ENCODE data around the gene PCDHGB7.
"Not testable (repeated sequence)": the region's sequence is repeated elsewhere in the genome, so short reads cannot be mapped to it uniquely, and the experiment has no call there.

The PCDHGB7 gene

GRCh38 chr5:141383345-141383744, 34.1 kb upstream of the PCDHGB7 start:
- H3K9ac ChIP-seq (ENCODE audit: low read length): no peak overlapping the region

GRCh38 chr5:141384471-141385267, 32.8 kb upstream of the PCDHGB7 start:
- H2AFZ ChIP-seq (ENCODE audit: low read depth, low read length): no peak overlapping the region
- H3K4me3 ChIP-seq (ENCODE audit: insufficient read depth in 1 of 2, low read depth in 1 of 2, low read length in 2 of 2): no peak overlapping the region
- 92% methylated on average over 40 of the region's 43 CpGs for WGBS
- H2AK5ac ChIP-seq (ENCODE audit: low read length, severe bottlenecking): no peak overlapping the region
- no peak overlapping the region for H2BK15ac ChIP-seq (ENCODE audit: low read depth, poor library complexity, severe bottlenecking)
- H3K18ac ChIP-seq (ENCODE audit: low read depth in 1 of 2, low read length in 2 of 2): no peak overlapping the region
- no peak overlapping the region for H3K4me2 ChIP-seq (ENCODE audit: low read length, poor library complexity, severe bottlenecking)
- H2BK120ac ChIP-seq (ENCODE audit: low read depth, low read length): no peak overlapping the region
- no peak overlapping the region for H3K23ac ChIP-seq (ENCODE audit: low read length in 2 of 2)
- no peak overlapping the region for H3K4ac ChIP-seq (ENCODE audit: low read depth in 1 of 2, low read length in 2 of 2)
- no peak overlapping the region for H4K8ac ChIP-seq (ENCODE audit: low read length)
- no peak overlapping the region for H3K9ac ChIP-seq (ENCODE audit: low read length)
- H3K4me1 ChIP-seq (ENCODE audit: control insufficient read depth, insufficient read depth, low read depth, low read length): peaks cover 2% of the 10 kb centered on the region
- no peak for DNase-seq
- no peak overlapping the region for H3K14ac ChIP-seq (ENCODE audit: low read length in 2 of 2)
- no peak overlapping the region for H4K91ac ChIP-seq (ENCODE audit: low read length)
- H3K36me3 ChIP-seq (ENCODE audit: control insufficient read depth in 1 of 2, insufficient read depth in 2 of 2, low read depth in 1 of 2, low read length in 2 of 2): peaks cover 0 to 8% of the 10 kb centered on the region in 2 experiments
- peaks cover 44% of the 10 kb centered on the region for H3K9me3 ChIP-seq (ENCODE audit: control insufficient read depth, low read length)
- H3K27ac ChIP-seq (ENCODE audit: low read length, poor library complexity, severe bottlenecking): no peak overlapping the region
- peaks cover 7% of the 10 kb centered on the region for H3K79me1 ChIP-seq (replicated peaks; ENCODE audit: low read length, poor library complexity, severe bottlenecking)
- H2BK5ac ChIP-seq (ENCODE audit: low read depth, low read length, poor library complexity, severe bottlenecking): no peak overlapping the region
- H2BK12ac ChIP-seq (ENCODE audit: low read length in 2 of 2): no peak overlapping the region
- H3K27me3 ChIP-seq (ENCODE audit: control insufficient read depth in 1 of 2, insufficient read depth in 1 of 2, low read length in 2 of 2): no peaks in the 10 kb centered on the region

More at GRCh38 chr5:141383345-141383744, 34.1 kb upstream of the PCDHGB7 start:
- Histone ChIP-seq H2BK12ac (ENCODE audit: low read length in 2 of 2) (no peak overlapping the region), H2BK15ac (ENCODE audit: low read depth, poor library complexity, severe bottlenecking) (no peak overlapping the region), H3K27me3 (ENCODE audit: control insufficient read depth in 1 of 2, insufficient read depth in 1 of 2, low read length in 2 of 2) (no peaks in the 10 kb centered on the region), H3K18ac (ENCODE audit: low read depth in 1 of 2, low read length in 2 of 2) (no peak overlapping the region), H2BK5ac (ENCODE audit: low read depth, low read length, poor library complexity, severe bottlenecking) (no peak overlapping the region), H2BK120ac (ENCODE audit: low read depth, low read length) (no peak overlapping the region), H3K27ac (ENCODE audit: low read length, poor library complexity, severe bottlenecking) (no peak overlapping the region), H4K91ac (ENCODE audit: low read length) (no peak overlapping the region), H3K4ac (ENCODE audit: low read depth in 1 of 2, low read length in 2 of 2) (no peak overlapping the region), H3K79me1 (replicated peaks; ENCODE audit: low read length, poor library complexity, severe bottlenecking) (peaks cover 2% of the 10 kb centered on the region), H3K9me3 (ENCODE audit: control insufficient read depth, low read length) (peaks cover 33% of the 10 kb centered on the region), H3K36me3 (ENCODE audit: control insufficient read depth in 1 of 2, insufficient read depth in 2 of 2, low read depth in 1 of 2, low read length in 2 of 2) (no peaks in the 10 kb centered on the region), H3K14ac (ENCODE audit: low read length in 2 of 2) (no peak overlapping the region), H3K4me2 (ENCODE audit: low read length, poor library complexity, severe bottlenecking) (no peak overlapping the region), H3K4me1 (ENCODE audit: control insufficient read depth, insufficient read depth, low read depth, low read length) (no peaks in the 10 kb centered on the region), H3K4me3 (ENCODE audit: insufficient read depth in 1 of 2, low read depth in 1 of 2, low read length in 2 of 2) (peak overlapping the region in 1 of 2 experiments; percentile 77), H3K23ac (ENCODE audit: low read length in 2 of 2) (no peak overlapping the region), H2AFZ (ENCODE audit: low read depth, low read length) (no peak overlapping the region), H4K8ac (ENCODE audit: low read length) (no peak overlapping the region), H2AK5ac (ENCODE audit: low read length, severe bottlenecking) (no peak overlapping the region)
- no peak for DNase-seq
- WGBS: 96% methylated on average over 20 of the region's 21 CpGs

GRCh38 chr5:141387557-141388311, 29.7 kb upstream of the PCDHGB7 start, which contains the start of gene PCDHGB4:
TSS of gene PCDHGB4 (plus strand) at chr5:141387698. CDS start at chr5:141387885, 187 bp downstream.
- H3K27me3 ChIP-seq (ENCODE audit: control insufficient read depth in 1 of 2, insufficient read depth in 1 of 2, low read length in 2 of 2); H2BK12ac ChIP-seq (ENCODE audit: low read length in 2 of 2); H3K23ac ChIP-seq (ENCODE audit: low read length in 2 of 2); H3K4ac ChIP-seq (ENCODE audit: low read depth in 1 of 2, low read length in 2 of 2); H4K91ac ChIP-seq (ENCODE audit: low read length); H2BK15ac ChIP-seq (ENCODE audit: low read depth, poor library complexity, severe bottlenecking); H2BK5ac ChIP-seq (ENCODE audit: low read depth, low read length, poor library complexity, severe bottlenecking); H2BK120ac ChIP-seq (ENCODE audit: low read depth, low read length); H3K14ac ChIP-seq (ENCODE audit: low read length in 2 of 2); H2AK5ac ChIP-seq (ENCODE audit: low read length, severe bottlenecking); H3K4me1 ChIP-seq (ENCODE audit: control insufficient read depth, insufficient read depth, low read depth, low read length); H3K9ac ChIP-seq (ENCODE audit: low read length); H3K4me2 ChIP-seq (ENCODE audit: low read length, poor library complexity, severe bottlenecking); H4K8ac ChIP-seq (ENCODE audit: low read length); H2AFZ ChIP-seq (ENCODE audit: low read depth, low read length); H3K18ac ChIP-seq (ENCODE audit: low read depth in 1 of 2, low read length in 2 of 2): not testable (repeated sequence)
- WGBS: 21% methylated on average over 10 of the region's 40 CpGs
- H3K27ac ChIP-seq (ENCODE audit: low read length, poor library complexity, severe bottlenecking): peak within 1 kb of the TSS; percentile 57
- peaks cover 0 to 14% of the 10 kb centered on the region in 2 experiments for H3K36me3 ChIP-seq (ENCODE audit: control insufficient read depth in 1 of 2, insufficient read depth in 2 of 2, low read depth in 1 of 2, low read length in 2 of 2)
- H3K9me3 ChIP-seq (ENCODE audit: control insufficient read depth, low read length): peaks cover 62% of the 10 kb centered on the region
- H3K4me3 ChIP-seq (ENCODE audit: insufficient read depth in 1 of 2, low read depth in 1 of 2, low read length in 2 of 2): peak within 1 kb of the TSS; percentile 47 to 62
- H3K79me1 ChIP-seq (replicated peaks; ENCODE audit: low read length, poor library complexity, severe bottlenecking): peaks cover 12% of the 10 kb centered on the region
- DNase-seq: peak; percentile 74

- H3K9ac ChIP-seq (ENCODE audit: low read length): no peak overlapping the region
- DNase-seq: no peak
- no peak overlapping the region for H2AK5ac ChIP-seq (ENCODE audit: low read length, severe bottlenecking)
- H3K4me2 ChIP-seq (ENCODE audit: low read length, poor library complexity, severe bottlenecking): no peak overlapping the region
- 97% methylated on average over 7 of the region's 10 CpGs for WGBS
- H3K9me3 ChIP-seq (ENCODE audit: control insufficient read depth, low read length): peaks cover 63% of the 10 kb centered on the region
- no peak overlapping the region for H2BK15ac ChIP-seq (ENCODE audit: low read depth, poor library complexity, severe bottlenecking)
- peak overlapping the region in 1 of 2 experiments; percentile 59 for H3K4me3 ChIP-seq (ENCODE audit: insufficient read depth in 1 of 2, low read depth in 1 of 2, low read length in 2 of 2)
- H3K27me3 ChIP-seq (ENCODE audit: control insufficient read depth in 1 of 2, insufficient read depth in 1 of 2, low read length in 2 of 2): no peaks in the 10 kb centered on the region
- no peak overlapping the region for H2BK5ac ChIP-seq (ENCODE audit: low read depth, low read length, poor library complexity, severe bottlenecking)
- peaks cover 18% of the 10 kb centered on the region for H3K79me1 ChIP-seq (replicated peaks; ENCODE audit: low read length, poor library complexity, severe bottlenecking)
- H2AFZ ChIP-seq (ENCODE audit: low read depth, low read length): no peak overlapping the region
- H3K23ac ChIP-seq (ENCODE audit: low read length in 2 of 2): no peak overlapping the region
- H3K4me1 ChIP-seq (ENCODE audit: control insufficient read depth, insufficient read depth, low read depth, low read length): peaks cover 3% of the 10 kb centered on the region
- no peak overlapping the region for H2BK120ac ChIP-seq (ENCODE audit: low read depth, low read length)
- no peak overlapping the region for H3K14ac ChIP-seq (ENCODE audit: low read length in 2 of 2)
- H2BK12ac ChIP-seq (ENCODE audit: low read length in 2 of 2): no peak overlapping the region
- H4K91ac ChIP-seq (ENCODE audit: low read length): no peak overlapping the region
- no peak overlapping the region for H3K18ac ChIP-seq (ENCODE audit: low read depth in 1 of 2, low read length in 2 of 2)
- peaks cover 0 to 22% of the 10 kb centered on the region in 2 experiments for H3K36me3 ChIP-seq (ENCODE audit: control insufficient read depth in 1 of 2, insufficient read depth in 2 of 2, low read depth in 1 of 2, low read length in 2 of 2)
- no peak overlapping the region for H3K27ac ChIP-seq (ENCODE audit: low read length, poor library complexity, severe bottlenecking)
- no peak overlapping the region for H4K8ac ChIP-seq (ENCODE audit: low read length)
- H3K4ac ChIP-seq (ENCODE audit: low read depth in 1 of 2, low read length in 2 of 2): no peak overlapping the region
Measured at GRCh38 chr5:141388661-141389060, 28.8 kb upstream of the PCDHGB7 start.
